ENCODE data around the gene ASB10.

Gene ASB10, protein sequence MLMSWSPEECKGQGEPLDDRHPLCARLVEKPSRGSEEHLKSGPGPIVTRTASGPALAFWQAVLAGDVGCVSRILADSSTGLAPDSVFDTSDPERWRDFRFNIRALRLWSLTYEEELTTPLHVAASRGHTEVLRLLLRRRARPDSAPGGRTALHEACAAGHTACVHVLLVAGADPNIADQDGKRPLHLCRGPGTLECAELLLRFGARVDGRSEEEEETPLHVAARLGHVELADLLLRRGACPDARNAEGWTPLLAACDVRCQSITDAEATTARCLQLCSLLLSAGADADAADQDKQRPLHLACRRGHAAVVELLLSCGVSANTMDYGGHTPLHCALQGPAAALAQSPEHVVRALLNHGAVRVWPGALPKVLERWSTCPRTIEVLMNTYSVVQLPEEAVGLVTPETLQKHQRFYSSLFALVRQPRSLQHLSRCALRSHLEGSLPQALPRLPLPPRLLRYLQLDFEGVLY

DNA sequence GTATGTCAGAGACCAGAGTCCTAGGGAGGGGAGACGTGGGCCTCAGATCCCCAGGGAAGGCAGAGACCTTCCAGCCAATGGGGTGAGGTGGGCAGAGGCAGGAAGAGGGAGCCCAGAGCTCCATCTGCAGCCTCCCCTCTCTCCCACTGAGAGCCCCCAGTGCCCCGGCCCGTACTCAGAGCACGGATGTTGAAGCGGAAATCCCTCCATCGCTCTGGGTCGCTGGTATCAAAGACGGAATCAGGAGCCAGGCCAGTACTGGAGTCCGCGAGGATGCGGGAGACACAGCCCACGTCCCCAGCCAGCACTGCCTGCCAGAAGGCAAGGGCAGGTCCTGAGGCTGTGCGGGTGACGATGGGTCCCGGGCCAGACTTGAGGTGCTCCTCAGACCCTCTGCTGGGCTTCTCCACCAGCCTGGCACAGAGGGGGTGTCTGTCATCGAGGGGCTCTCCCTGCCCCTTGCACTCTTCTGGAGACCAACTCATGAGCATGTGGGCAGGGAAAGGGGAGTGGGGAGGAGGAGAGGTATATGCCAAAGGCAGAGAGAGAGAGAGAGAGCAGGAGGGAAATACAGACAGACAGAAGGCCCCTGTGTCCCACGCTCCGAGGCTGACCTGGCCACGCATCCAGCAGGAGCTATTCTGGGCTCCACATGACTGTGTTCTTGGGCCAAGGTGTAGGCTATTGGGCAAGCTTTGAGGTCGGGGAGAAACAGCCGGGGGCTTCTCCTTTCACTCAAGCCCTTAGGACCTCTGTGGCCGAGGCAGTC is at the start of gene ASB10:
ASB10 (minus strand) TSS at position 611 of the 769 bp plus-strand sequence; CDS start at position 491, 120 bp downstream.
- no peak for DNase-seq

GRCh38 chr7:151236406-151236805 is 49.4 kb upstream of the ASB10 start:
- DNase-seq = no peak

DNA sequence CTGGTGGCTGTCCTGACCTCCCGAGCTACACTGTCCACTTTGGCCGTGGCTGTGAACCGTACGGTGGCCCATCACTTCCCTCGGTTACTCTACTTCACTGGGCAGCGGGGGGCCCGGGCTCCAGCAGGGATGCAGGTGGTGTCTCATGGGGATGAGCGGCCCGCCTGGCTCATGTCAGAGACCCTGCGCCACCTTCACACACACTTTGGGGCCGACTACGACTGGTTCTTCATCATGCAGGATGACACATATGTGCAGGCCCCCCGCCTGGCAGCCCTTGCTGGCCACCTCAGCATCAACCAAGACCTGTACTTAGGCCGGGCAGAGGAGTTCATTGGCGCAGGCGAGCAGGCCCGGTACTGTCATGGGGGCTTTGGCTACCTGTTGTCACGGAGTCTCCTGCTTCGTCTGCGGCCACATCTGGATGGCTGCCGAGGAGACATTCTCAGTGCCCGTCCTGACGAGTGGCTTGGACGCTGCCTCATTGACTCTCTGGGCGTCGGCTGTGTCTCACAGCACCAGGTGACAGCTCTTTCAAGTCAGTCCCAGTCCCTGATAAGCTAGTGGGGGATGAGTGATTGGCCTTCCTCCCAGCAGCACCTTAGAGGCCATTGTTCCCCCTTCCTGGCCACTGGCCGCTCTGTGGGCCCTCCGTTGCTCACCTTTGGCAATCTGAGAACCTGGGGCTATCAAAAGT is 48.2 kb upstream of the ASB10 start:
- DNase-seq = no peak

DNA sequence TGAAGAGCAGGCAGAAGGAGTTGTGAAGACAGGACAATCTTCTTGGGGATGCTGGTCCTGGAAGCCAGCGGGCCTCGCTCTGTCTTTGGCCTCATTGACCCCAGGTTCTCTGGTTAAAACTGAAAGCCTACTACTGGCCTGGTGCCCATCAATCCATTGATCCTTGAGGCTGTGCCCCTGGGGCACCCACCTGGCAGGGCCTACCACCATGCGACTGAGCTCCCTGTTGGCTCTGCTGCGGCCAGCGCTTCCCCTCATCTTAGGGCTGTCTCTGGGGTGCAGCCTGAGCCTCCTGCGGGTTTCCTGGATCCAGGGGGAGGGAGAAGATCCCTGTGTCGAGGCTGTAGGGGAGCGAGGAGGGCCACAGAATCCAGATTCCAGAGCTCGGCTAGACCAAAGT is 46.8 kb upstream of the ASB10 start:
- DNase-seq = no peak

- peak in 2 of 3 experiments; percentile 45 to 66 for DNase-seq
Measured at GRCh38 chr7:151232917-151233701, 46.1 kb upstream of the ASB10 start.

DNA sequence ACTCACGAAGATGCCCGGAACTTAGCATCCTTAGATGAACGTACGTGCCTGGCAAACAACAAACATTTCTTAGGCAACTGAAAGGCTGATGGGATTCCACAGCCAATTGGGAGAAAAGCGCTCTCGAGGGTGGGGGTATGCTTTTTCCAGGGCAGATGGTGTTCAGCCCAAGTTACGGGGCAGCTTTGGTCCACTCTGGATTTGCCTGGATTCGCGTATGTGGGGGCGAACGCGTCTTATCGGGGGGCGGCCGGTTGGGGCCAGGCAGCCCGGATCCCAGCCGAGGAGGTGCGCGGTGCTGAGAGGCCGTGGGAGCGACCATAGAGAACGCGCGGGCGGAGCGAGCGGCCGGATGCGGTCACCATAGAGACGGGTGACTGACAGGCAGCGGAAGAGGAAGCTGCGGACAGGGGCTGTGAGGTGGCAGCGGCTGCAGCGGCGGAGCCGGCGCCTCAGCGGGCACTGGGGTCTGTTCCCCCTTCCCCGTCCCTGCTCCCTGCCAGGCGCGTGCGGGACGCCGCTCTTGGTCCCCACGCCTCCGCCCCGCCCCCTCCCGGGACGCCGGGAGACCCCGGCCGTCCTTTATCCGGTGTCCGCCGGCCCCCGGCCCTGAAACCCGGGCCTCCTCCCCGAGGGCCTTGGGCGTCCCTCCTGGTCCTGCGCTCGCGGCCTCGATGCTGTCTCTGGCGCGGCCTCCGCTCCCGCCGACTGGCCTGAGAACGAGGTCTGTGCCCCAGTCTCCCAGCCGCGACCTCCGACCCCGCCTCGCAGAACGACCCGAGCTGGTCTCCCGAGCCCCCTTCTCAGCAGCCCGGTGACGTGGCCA is 45.3 kb upstream of the ASB10 start, which contains the start of gene CHPF2:
CHPF2 (plus strand) TSS at position 393 of the 826 bp plus-strand sequence. CDS start 1,529 bp downstream, outside the sequence.
- DNase-seq = peak; percentile 87 to 93 (median 89)

- no peak for DNase-seq
Measured at GRCh38 chr7:151231080-151231479, 44.0 kb upstream of the ASB10 start.

GRCh38 chr7:151229249-151229648 is 42.2 kb upstream of the ASB10 start:
- DNase-seq = no peak

- peak in 1 of 3 experiments; percentile 65 for DNase-seq
Measured at GRCh38 chr7:151228024-151228866, 41.2 kb upstream of the ASB10 start.

- DNase-seq = peak; percentile 99 to 100 (median 99)
Measured at GRCh38 chr7:151226875-151227782, 40.1 kb upstream of the ASB10 start, which contains the start of gene ABCF2. TSS of gene ABCF2 (minus strand) at chr7:151227205. CDS start at chr7:151226458, 747 bp downstream.

DNA sequence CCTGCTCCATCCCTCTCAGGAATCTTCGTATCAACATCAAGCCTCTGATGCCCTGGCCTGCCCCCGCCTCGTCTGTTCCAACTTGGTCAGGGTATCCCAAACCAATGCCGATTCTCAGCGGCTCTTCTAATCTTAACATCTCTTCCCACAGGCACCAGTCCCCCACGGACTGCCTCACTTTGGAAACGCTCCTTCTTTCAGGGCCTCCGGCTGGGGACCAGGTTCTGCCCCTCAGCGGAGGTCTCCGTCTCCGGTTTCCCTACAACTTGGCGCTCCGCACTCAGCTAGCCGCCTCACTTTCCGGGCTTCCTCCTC is 39.5 kb upstream of the ASB10 start:
- no peak for DNase-seq

DNA sequence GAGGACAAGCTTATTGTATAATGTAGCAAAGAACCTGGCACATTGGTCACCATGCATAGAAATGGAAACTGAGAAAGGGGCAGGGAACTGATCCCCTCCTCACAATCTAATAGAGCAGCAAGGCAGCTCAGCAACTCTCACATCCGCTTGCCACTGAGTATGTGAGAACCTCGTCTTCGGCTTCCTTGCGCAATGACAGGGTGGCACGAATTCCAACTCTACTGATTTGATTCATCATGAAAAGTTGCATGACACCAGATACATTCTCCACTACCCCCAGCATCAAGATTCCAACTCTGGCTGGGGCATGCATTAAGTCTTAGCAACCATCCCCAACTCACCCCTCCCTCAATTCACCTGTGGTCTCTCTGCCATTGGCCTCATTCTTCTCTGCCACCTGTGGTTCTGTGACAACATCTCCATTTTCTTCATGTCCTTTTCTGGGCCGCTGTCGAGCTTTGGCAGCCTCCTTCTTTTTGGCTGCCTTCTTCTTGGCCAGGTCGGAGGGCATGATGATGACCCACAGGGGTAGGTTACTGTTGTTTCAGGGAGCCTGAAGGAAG is 39.0 kb upstream of the ASB10 start:
- DNase-seq = no peak

DNA sequence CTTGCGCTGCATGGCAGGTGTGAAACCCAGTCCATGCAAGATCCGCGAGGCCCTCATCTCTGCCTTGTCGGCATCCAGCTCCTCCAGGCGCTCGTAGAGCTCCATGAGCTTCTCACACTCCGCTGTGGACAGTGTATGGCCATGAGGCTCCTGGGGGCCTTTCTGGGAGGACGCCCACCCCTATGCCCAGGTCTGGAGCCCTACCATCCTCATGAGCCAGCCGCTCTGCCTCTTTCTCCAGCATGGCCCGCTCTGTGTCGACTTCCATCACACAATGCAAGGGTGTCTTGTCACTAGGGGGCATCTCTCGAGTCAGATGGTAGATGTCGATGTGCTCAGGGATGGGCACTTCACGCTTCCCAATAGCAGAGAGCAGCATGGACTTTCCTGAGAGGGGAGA is 36.7 kb upstream of the ASB10 start:
- DNase-seq = no peak

DNA sequence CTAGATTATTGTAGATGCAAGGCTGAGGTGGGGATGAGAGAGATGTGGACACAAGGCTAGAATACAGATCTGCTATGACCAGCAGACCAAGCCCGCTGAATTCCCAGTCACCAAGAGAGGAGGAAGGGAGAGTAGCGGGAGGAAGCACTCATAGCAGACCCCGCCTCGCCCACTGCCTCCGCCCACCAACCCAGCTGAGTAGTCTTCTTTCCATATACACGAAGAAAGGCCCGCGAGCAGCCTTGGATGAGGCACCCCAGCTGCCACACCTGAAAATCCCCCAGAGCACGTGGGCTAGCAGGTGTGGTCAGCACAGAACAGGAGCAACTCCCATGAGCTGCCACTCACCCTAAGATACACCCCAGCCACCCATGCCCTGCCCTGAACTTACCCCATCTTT is 31.1 kb upstream of the ASB10 start:
- no peak for DNase-seq

- DNase-seq = no peak
Measured at GRCh38 chr7:151215396-151215795, 28.3 kb upstream of the ASB10 start.

DNA sequence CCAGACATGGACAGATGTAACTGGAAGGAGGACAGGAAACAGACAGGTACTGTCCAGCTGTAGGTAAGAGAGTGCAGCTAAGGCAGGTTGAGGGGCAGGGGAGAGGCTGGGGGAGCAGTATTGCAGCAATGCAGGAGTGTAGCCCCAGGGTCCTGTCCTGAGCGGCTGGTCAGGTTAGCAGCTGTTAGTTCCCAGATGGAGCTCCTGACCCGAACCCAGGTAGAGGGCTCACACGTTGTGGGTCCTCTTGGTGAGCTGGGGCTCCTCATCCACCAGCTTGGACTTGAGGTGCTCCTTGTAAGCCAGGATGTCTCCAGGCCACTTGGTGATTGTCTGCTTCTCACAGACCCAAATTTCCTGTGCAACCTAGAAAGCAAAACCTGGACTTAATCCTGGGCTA is 26.8 kb upstream of the ASB10 start:
- no peak for DNase-seq

DNA sequence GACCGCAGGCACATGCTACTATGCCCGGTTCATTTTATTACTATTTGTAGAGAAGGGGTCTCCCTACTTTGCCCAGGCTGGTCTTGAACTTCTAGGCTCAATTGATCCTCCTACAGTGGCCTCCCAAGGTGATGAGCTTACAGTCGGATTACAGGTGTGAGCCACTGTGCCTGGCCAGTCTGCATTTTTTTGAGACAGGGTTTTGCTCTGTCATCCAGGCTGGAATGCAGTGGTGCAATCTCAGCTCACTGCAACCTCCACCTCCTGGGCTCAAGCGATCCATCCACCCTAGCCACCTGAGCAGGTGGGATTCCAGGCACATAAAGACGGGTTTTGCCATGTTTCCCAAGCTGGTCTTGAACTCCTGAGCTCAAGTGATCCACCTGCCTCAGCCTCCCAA is 25.6 kb upstream of the ASB10 start:
- no peak for DNase-seq

- no peak for DNase-seq
Measured at GRCh38 chr7:151211155-151211772, 24.2 kb upstream of the ASB10 start.

All from NCI-H1417 (cell line).